Activated naive CD8-positive, alpha-beta T cell treated with anti-CD3 and anti-CD28 coated beads, Interleukin-2, amount 50 U/mL, for 24 hours (primary cell): ENCODE measurements around the gene TTLL9.
A peak's percentile ranks its signal among the peaks of the same experiment; 100 is the strongest.

Experiments used
- ATAC-seq: fragments of 150-1000 bp; cut with Tn5 transposase; one replicate; pipeline ENCODE4 v1.10.0; 2021
- DNase-seq: peaks from one replicate; pipeline ENCODE4 v3.0.0; 2021
- H3K27ac Mint-ChIP-seq: one replicate; pipeline ENCODE4 v1.8.0; 2021; ENCODE audit warnings: mild to moderate bottlenecking, mixed read lengths
- H3K27me3 Mint-ChIP-seq: one replicate; pipeline ENCODE4 v1.8.0; 2021; ENCODE audit warnings: mixed read lengths
- H3K36me3 Mint-ChIP-seq: one replicate; pipeline ENCODE4 v1.8.0; 2021; ENCODE audit warnings: low read depth, mixed read lengths
- H3K4me1 Mint-ChIP-seq: one replicate; pipeline ENCODE4 v1.8.0; 2021; ENCODE audit warnings: mixed read lengths
- H3K4me3 Mint-ChIP-seq: one replicate; pipeline ENCODE4 v1.8.0; 2021; ENCODE audit warnings: mild to moderate bottlenecking, moderate library complexity, mixed read lengths
- H3K9me3 Mint-ChIP-seq: one replicate; pipeline ENCODE4 v1.8.0; 2021; ENCODE audit warnings: mixed read lengths

Gene TTLL9

GRCh38 chr20:31843881-31844280 is 26.6 kb upstream of the TTLL9 start:
- Mint-ChIP-seq H3K36me3 (no peaks in the 10 kb centered on the region), H3K27me3 (peaks cover 2% of the 10 kb centered on the region), H3K4me3 (no peak overlapping the region), H3K27ac (no peak overlapping the region), H3K4me1 (no peaks in the 10 kb centered on the region), H3K9me3 (no peaks in the 10 kb centered on the region)
- DNase-seq (no peak), ATAC-seq (no peak)

GRCh38 chr20:31844737-31845299 is 25.6 kb upstream of the TTLL9 start:
- no peak for DNase-seq
- Mint-ChIP-seq H3K4me1 (no peaks in the 10 kb centered on the region), H3K9me3 (no peaks in the 10 kb centered on the region), H3K4me3 (no peak overlapping the region), H3K27me3 (peaks cover 6% of the 10 kb centered on the region), H3K36me3 (no peaks in the 10 kb centered on the region), H3K27ac (no peak overlapping the region)
- no peak for ATAC-seq

DNA sequence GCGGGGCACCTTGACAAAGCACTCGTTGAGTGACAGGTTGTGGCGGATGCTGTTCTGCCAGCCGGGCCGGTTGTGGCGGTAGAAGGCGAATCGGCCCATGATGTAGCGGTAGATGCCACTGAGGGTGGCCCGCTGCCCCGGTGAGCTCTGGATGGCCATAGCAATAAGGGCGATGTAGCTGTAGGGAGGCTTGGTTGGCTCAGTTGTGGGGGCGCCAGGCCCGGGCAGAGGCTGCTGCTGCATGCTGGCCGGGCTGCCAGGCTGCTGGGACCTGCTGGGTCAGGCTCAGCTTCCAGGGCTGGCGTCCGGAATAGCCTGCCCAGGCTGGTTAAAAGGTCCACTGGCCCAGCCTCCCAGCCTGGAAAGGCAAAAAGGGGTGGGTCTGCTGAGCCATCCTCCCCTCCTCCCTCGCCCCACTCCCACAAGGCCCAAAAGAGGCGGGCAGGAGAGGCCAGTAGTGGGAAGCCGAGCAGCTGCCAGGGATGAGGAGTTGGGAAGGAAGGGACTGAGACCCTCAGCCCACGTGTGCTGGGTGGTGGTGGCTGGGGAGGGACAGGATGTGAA is 25.1 kb upstream of the TTLL9 start, which contains the start of gene FOXS1:
Gene FOXS1, minus strand, starts transcription at position 305 of the 564 bp plus-strand sequence. Its CDS starts 62 bp downstream, at position 243.
- ATAC-seq = no peak
- Mint-ChIP-seq H3K9me3 (no peaks in the 10 kb centered on the region), H3K4me1 (no peaks in the 10 kb centered on the region), H3K4me3 (no peak within 1 kb of the TSS), H3K36me3 (no peaks in the 10 kb centered on the region), H3K27ac (no peak within 1 kb of the TSS), H3K27me3 (peaks cover 12% of the 10 kb centered on the region)
- no peak for DNase-seq

DNA sequence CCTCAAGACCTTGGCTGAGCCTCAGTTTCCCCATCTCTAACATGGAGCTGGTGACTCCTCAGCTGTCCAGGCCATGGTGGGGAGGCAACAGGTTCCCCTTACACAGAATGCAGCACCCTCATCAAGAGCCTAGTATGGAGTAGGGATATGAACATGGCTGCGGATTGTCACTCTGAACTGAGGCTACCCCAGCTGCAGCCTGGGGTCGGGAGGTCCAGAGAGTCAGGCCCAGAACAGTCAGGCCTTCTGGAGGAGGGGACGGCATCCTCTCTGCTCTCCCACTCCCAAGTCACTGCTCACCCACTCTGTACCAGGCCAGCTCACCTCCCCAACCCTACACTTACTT is 23.7 kb upstream of the TTLL9 start:
- DNase-seq = no peak

DNA sequence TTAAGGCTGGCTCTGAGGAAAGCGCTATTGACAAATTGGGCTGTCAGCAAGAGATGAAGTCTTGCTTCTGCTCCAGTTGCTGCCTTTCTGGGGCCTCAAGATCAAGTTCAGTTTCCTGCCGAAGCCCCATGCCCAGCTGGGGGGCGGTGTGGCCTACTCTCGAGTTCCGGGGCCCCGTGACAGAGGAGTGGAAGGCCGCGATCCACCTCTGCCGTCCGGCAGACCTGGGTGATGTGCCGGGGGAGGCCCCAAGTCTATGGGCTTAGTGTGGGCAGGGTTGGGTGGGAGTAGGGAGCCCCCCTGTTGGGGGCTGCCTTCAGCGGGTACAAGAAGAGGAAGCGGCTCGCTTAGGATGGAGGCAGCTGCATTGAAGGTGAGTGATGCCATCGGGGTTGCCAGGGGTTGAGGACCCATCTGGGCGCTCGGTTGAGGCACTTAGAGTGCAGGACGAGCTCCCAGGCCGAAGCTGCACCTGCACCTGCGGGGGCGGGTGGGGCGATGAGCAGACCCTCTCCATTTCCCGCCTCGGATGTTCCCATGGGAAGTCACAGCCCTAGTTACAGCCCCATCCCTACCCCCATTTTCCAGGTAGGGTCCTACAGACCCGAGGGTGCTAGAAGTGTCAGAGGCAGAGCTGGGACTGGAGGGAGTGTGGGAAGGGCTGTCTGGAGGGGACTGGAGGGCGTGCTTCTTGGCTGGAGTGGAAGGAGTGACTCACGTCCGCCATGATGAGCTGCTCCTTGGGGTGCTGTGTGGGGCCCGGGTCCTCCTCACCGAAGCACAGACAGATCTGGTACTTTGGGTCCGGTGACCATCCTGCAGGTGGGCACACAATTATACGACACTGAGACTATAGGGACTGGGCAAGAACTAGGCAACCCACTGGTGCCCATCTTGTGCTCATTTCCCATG is 22.1 kb upstream of the TTLL9 start:
- ATAC-seq (no peak), DNase-seq (no peak)
- Mint-ChIP-seq H3K4me3 (no peak overlapping the region), H3K4me1 (no peaks in the 10 kb centered on the region), H3K36me3 (no peaks in the 10 kb centered on the region), H3K9me3 (no peaks in the 10 kb centered on the region), H3K27ac (no peak overlapping the region), H3K27me3 (peaks cover 23% of the 10 kb centered on the region)

More for the DNA sequence above, 23.7 kb upstream of the TTLL9 start:
- Mint-ChIP-seq H3K36me3 (no peaks in the 10 kb centered on the region), H3K27me3 (peaks cover 20% of the 10 kb centered on the region), H3K27ac (no peak overlapping the region), H3K4me3 (no peak overlapping the region), H3K9me3 (no peaks in the 10 kb centered on the region), H3K4me1 (no peaks in the 10 kb centered on the region)
- no peak for ATAC-seq

- H3K27me3 Mint-ChIP-seq = peaks cover 23% of the 10 kb centered on the region
- H3K9me3 Mint-ChIP-seq = no peaks in the 10 kb centered on the region
Measured at GRCh38 chr20:31849306-31849930, 21.0 kb upstream of the TTLL9 start.

GRCh38 chr20:31851240-31851955 is 19.0 kb upstream of the TTLL9 start:
- Mint-ChIP-seq H3K27me3 (peaks cover 23% of the 10 kb centered on the region), H3K4me3 (no peak overlapping the region), H3K4me1 (no peaks in the 10 kb centered on the region), H3K9me3 (no peaks in the 10 kb centered on the region), H3K36me3 (no peaks in the 10 kb centered on the region), H3K27ac (no peak overlapping the region)
- ATAC-seq (no peak), DNase-seq (no peak)

More at GRCh38 chr20:31849306-31849930, 21.0 kb upstream of the TTLL9 start:
- H3K36me3 Mint-ChIP-seq = no peaks in the 10 kb centered on the region
- no peak overlapping the region for H3K27ac Mint-ChIP-seq
- DNase-seq (no peak), ATAC-seq (no peak)
- no peaks in the 10 kb centered on the region for H3K4me1 Mint-ChIP-seq
- H3K4me3 Mint-ChIP-seq = no peak overlapping the region

GRCh38 chr20:31853481-31853880 is 17.0 kb upstream of the TTLL9 start:
- H3K4me3 Mint-ChIP-seq = no peak overlapping the region
- no peak for ATAC-seq
- H3K27me3 Mint-ChIP-seq = peaks cover 27% of the 10 kb centered on the region
- no peak for DNase-seq
- no peak overlapping the region for H3K27ac Mint-ChIP-seq
- H3K4me1 Mint-ChIP-seq = no peaks in the 10 kb centered on the region
- no peaks in the 10 kb centered on the region for H3K9me3 Mint-ChIP-seq
- no peaks in the 10 kb centered on the region for H3K36me3 Mint-ChIP-seq

- Mint-ChIP-seq H3K36me3 (no peaks in the 10 kb centered on the region), H3K27me3 (peaks cover 19% of the 10 kb centered on the region), H3K4me3 (no peak overlapping the region), H3K27ac (no peak overlapping the region), H3K4me1 (peaks cover 3% of the 10 kb centered on the region), H3K9me3 (no peaks in the 10 kb centered on the region)
- DNase-seq (no peak), ATAC-seq (no peak)
Measured at GRCh38 chr20:31856516-31856915, 13.9 kb upstream of the TTLL9 start.

- Mint-ChIP-seq H3K9me3 (no peaks in the 10 kb centered on the region), H3K4me1 (peaks cover 8% of the 10 kb centered on the region), H3K27me3 (peaks cover 20% of the 10 kb centered on the region), H3K36me3 (no peaks in the 10 kb centered on the region), H3K27ac (no peak overlapping the region), H3K4me3 (no peak overlapping the region)
- ATAC-seq (peak; percentile 22), DNase-seq (no peak)
Measured at GRCh38 chr20:31857861-31858759, 12.3 kb upstream of the TTLL9 start.

DNA sequence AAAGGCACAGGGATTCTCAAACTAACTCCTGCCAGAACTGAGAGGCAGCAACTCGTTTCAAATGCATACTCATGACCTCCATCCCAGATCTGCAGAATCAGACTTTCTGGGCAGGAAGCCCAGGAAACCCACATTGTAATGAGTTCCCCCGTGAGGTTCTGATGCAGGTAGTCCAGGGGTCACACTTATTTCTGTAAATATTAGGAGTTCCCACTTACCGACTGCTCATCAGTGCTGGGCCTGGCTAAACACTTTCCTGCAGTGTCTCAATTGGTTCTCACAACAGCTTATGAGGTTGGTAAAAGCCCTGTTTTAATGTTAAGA is 11.7 kb upstream of the TTLL9 start:
- Mint-ChIP-seq H3K9me3 (no peaks in the 10 kb centered on the region), H3K27ac (no peak overlapping the region), H3K4me3 (no peak overlapping the region), H3K4me1 (peaks cover 8% of the 10 kb centered on the region), H3K36me3 (no peaks in the 10 kb centered on the region), H3K27me3 (peaks cover 20% of the 10 kb centered on the region)
- ATAC-seq = no peak
- no peak for DNase-seq

GRCh38 chr20:31859266-31859997 is 11.0 kb upstream of the TTLL9 start:
- no peak overlapping the region for H3K4me3 Mint-ChIP-seq
- H3K9me3 Mint-ChIP-seq = no peaks in the 10 kb centered on the region
- no peaks in the 10 kb centered on the region for H3K36me3 Mint-ChIP-seq
- H3K4me1 Mint-ChIP-seq = peaks cover 8% of the 10 kb centered on the region
- ATAC-seq = no peak
- peaks cover 20% of the 10 kb centered on the region for H3K27me3 Mint-ChIP-seq
- no peak overlapping the region for H3K27ac Mint-ChIP-seq
- DNase-seq = no peak

- peaks cover 20% of the 10 kb centered on the region for H3K27me3 Mint-ChIP-seq
- no peak for ATAC-seq
Measured at GRCh38 chr20:31859998-31860380, 10.4 kb upstream of the TTLL9 start.

More at GRCh38 chr20:31859998-31860380, 10.4 kb upstream of the TTLL9 start:
- Mint-ChIP-seq H3K36me3 (no peaks in the 10 kb centered on the region), H3K9me3 (no peaks in the 10 kb centered on the region), H3K27ac (no peak overlapping the region), H3K4me1 (peaks cover 8% of the 10 kb centered on the region), H3K4me3 (no peak overlapping the region)
- no peak for DNase-seq
